Activated CD4-positive, alpha-beta T cell treated with anti-CD3 and anti-CD28 coated beads, Interleukin-2, amount 10 ng/mL, durations not matched to agents 24 days and 14 days (primary cell): ENCODE results near the gene NFIB. TPM values are rescaled to one million over a fixed set of nuclear protein-coding genes. Genes with fewer than 3 reads are reported as not detected.

Source experiments
- DNase-seq: peaks from one replicate; pipeline ENCODE4 v3.0.0; 2022
- H3K27ac Mint-ChIP-seq: one replicate; pipeline ENCODE4 v1.8.0; 2022; ENCODE audit warnings: mild to moderate bottlenecking, mixed read lengths
- H3K27me3 Mint-ChIP-seq: one replicate; pipeline ENCODE4 v1.8.0; 2022; ENCODE audit warnings: mixed read lengths
- H3K36me3 Mint-ChIP-seq: one replicate; pipeline ENCODE4 v1.8.0; 2022; ENCODE audit warnings: low read depth, mild to moderate bottlenecking, mixed read lengths
- H3K4me1 Mint-ChIP-seq: one replicate; pipeline ENCODE4 v1.8.0; 2021; ENCODE audit warnings: mixed read lengths
- H3K4me3 Mint-ChIP-seq: one replicate; pipeline ENCODE4 v1.8.0; 2022; ENCODE audit warnings: mild to moderate bottlenecking, moderate library complexity, mixed read lengths
- H3K9me3 Mint-ChIP-seq: one replicate; pipeline ENCODE4 v1.8.0; 2021; ENCODE audit warnings: mixed read lengths
- intact Hi-C: fragments of 100-400 bp; cut with micrococcal nuclease; formaldehyde crosslinking; loops from one replicate; pipeline ENCODE4 v1.15.1; 2023
- total RNA-seq: library from RNA; stranded (reverse); gene quantifications from 2 replicates; pipeline ENCODE4 v1.2.3, GENCODE V29; 2022

The NFIB gene
- total RNA-seq, 1 donor from 2014 or later: not detected

GRCh38 chr9:14256588-14256987, 57.4 kb downstream of the NFIB start:
- H3K4me3 Mint-ChIP-seq: no peak overlapping the region
- H3K27me3 Mint-ChIP-seq: no peaks in the 10 kb centered on the region
- no peaks in the 10 kb centered on the region for H3K9me3 Mint-ChIP-seq
- H3K36me3 Mint-ChIP-seq: no peaks in the 10 kb centered on the region
- no peak overlapping the region for H3K27ac Mint-ChIP-seq
- H3K4me1 Mint-ChIP-seq: no peaks in the 10 kb centered on the region
- no peak for DNase-seq
- intact Hi-C loops: no loop called here

- H3K27me3 Mint-ChIP-seq: no peaks in the 10 kb centered on the region
- no peaks in the 10 kb centered on the region for H3K9me3 Mint-ChIP-seq
- DNase-seq: no peak
- H3K4me3 Mint-ChIP-seq: no peak overlapping the region
- no peaks in the 10 kb centered on the region for H3K36me3 Mint-ChIP-seq
- H3K27ac Mint-ChIP-seq: no peak overlapping the region
- H3K4me1 Mint-ChIP-seq: no peaks in the 10 kb centered on the region
- intact Hi-C loops: no loop called here
Measured at GRCh38 chr9:14251154-14252071, 62.5 kb downstream of the NFIB start.

GRCh38 chr9:14250794-14251153, 63.2 kb downstream of the NFIB start:
- intact Hi-C loops: no loop called here
- no peak overlapping the region for H3K4me3 Mint-ChIP-seq
- no peaks in the 10 kb centered on the region for H3K4me1 Mint-ChIP-seq
- H3K36me3 Mint-ChIP-seq: no peaks in the 10 kb centered on the region
- H3K9me3 Mint-ChIP-seq: no peaks in the 10 kb centered on the region
- H3K27me3 Mint-ChIP-seq: no peaks in the 10 kb centered on the region
- no peak overlapping the region for H3K27ac Mint-ChIP-seq
- no peak for DNase-seq

- no peak for DNase-seq
- intact Hi-C loops: no loop called here
- Mint-ChIP-seq H3K27me3 (no peaks in the 10 kb centered on the region), H3K4me1 (no peaks in the 10 kb centered on the region), H3K36me3 (no peaks in the 10 kb centered on the region), H3K4me3 (no peak overlapping the region), H3K27ac (no peak overlapping the region), H3K9me3 (no peaks in the 10 kb centered on the region)
Measured at GRCh38 chr9:14249527-14249926, 64.4 kb downstream of the NFIB start.

GRCh38 chr9:14248149-14248548, 65.8 kb downstream of the NFIB start:
- intact Hi-C loops: no loop called here
- Mint-ChIP-seq H3K36me3 (no peaks in the 10 kb centered on the region), H3K4me1 (no peaks in the 10 kb centered on the region), H3K27ac (no peak overlapping the region), H3K9me3 (no peaks in the 10 kb centered on the region), H3K4me3 (no peak overlapping the region), H3K27me3 (no peaks in the 10 kb centered on the region)
- no peak for DNase-seq

GRCh38 chr9:14247577-14247976, 66.4 kb downstream of the NFIB start:
- Mint-ChIP-seq H3K27ac (no peak overlapping the region), H3K27me3 (no peaks in the 10 kb centered on the region), H3K36me3 (no peaks in the 10 kb centered on the region), H3K4me3 (no peak overlapping the region), H3K9me3 (no peaks in the 10 kb centered on the region), H3K4me1 (no peaks in the 10 kb centered on the region)
- intact Hi-C loops: no loop called here
- no peak for DNase-seq

- Mint-ChIP-seq H3K36me3 (no peaks in the 10 kb centered on the region), H3K4me3 (no peak overlapping the region)
Measured at GRCh38 chr9:14246951-14247350, 67.0 kb downstream of the NFIB start.

GRCh38 chr9:14245901-14246525, 67.9 kb downstream of the NFIB start:
- no peaks in the 10 kb centered on the region for H3K27me3 Mint-ChIP-seq
- H3K9me3 Mint-ChIP-seq: no peaks in the 10 kb centered on the region
- intact Hi-C loops: no loop called here
- H3K4me1 Mint-ChIP-seq: no peaks in the 10 kb centered on the region
- no peak overlapping the region for H3K4me3 Mint-ChIP-seq
- no peaks in the 10 kb centered on the region for H3K36me3 Mint-ChIP-seq
- DNase-seq: no peak
- no peak overlapping the region for H3K27ac Mint-ChIP-seq

More at GRCh38 chr9:14246951-14247350, 67.0 kb downstream of the NFIB start:
- DNase-seq: no peak
- no peaks in the 10 kb centered on the region for H3K9me3 Mint-ChIP-seq
- intact Hi-C loops: no loop called here
- no peaks in the 10 kb centered on the region for H3K4me1 Mint-ChIP-seq
- no peak overlapping the region for H3K27ac Mint-ChIP-seq
- H3K27me3 Mint-ChIP-seq: no peaks in the 10 kb centered on the region

- Mint-ChIP-seq H3K27ac (no peak overlapping the region), H3K27me3 (no peaks in the 10 kb centered on the region), H3K9me3 (no peaks in the 10 kb centered on the region), H3K4me1 (no peaks in the 10 kb centered on the region), H3K4me3 (no peak overlapping the region), H3K36me3 (no peaks in the 10 kb centered on the region)
- intact Hi-C loops: no loop called here
- no peak for DNase-seq
Measured at GRCh38 chr9:14243514-14244042, 70.4 kb downstream of the NFIB start.

GRCh38 chr9:14242150-14242805, 71.7 kb downstream of the NFIB start:
- no peak for DNase-seq
- Mint-ChIP-seq H3K9me3 (no peaks in the 10 kb centered on the region), H3K27me3 (no peaks in the 10 kb centered on the region), H3K36me3 (no peaks in the 10 kb centered on the region), H3K4me1 (no peaks in the 10 kb centered on the region), H3K4me3 (no peak overlapping the region), H3K27ac (no peak overlapping the region)
- intact Hi-C loops: no loop called here

GRCh38 chr9:14240537-14240936, 73.4 kb downstream of the NFIB start:
- H3K9me3 Mint-ChIP-seq: no peaks in the 10 kb centered on the region
- no peak overlapping the region for H3K27ac Mint-ChIP-seq
- H3K27me3 Mint-ChIP-seq: no peaks in the 10 kb centered on the region
- intact Hi-C loops: no loop called here
- H3K4me3 Mint-ChIP-seq: no peak overlapping the region
- H3K4me1 Mint-ChIP-seq: no peaks in the 10 kb centered on the region
- no peak for DNase-seq
- no peaks in the 10 kb centered on the region for H3K36me3 Mint-ChIP-seq

GRCh38 chr9:14238518-14238917, 75.4 kb downstream of the NFIB start:
- Mint-ChIP-seq H3K27me3 (no peaks in the 10 kb centered on the region), H3K27ac (no peak overlapping the region), H3K36me3 (no peaks in the 10 kb centered on the region), H3K9me3 (no peaks in the 10 kb centered on the region), H3K4me1 (no peaks in the 10 kb centered on the region), H3K4me3 (no peak overlapping the region)
- DNase-seq: no peak
- intact Hi-C loops: no loop called here

GRCh38 chr9:14238079-14238478, 75.9 kb downstream of the NFIB start:
- Mint-ChIP-seq H3K27ac (no peak overlapping the region), H3K27me3 (no peaks in the 10 kb centered on the region), H3K4me1 (no peaks in the 10 kb centered on the region), H3K36me3 (no peaks in the 10 kb centered on the region), H3K9me3 (no peaks in the 10 kb centered on the region), H3K4me3 (no peak overlapping the region)
- intact Hi-C loops: no loop called here
- no peak for DNase-seq

GRCh38 chr9:14236591-14236990, 77.3 kb downstream of the NFIB start:
- no peak overlapping the region for H3K4me3 Mint-ChIP-seq
- intact Hi-C loops: no loop called here
- H3K9me3 Mint-ChIP-seq: no peaks in the 10 kb centered on the region
- H3K4me1 Mint-ChIP-seq: no peaks in the 10 kb centered on the region
- no peaks in the 10 kb centered on the region for H3K27me3 Mint-ChIP-seq
- no peak for DNase-seq
- H3K27ac Mint-ChIP-seq: no peak overlapping the region
- no peaks in the 10 kb centered on the region for H3K36me3 Mint-ChIP-seq
